Mucosa of descending colon (tissue), 3 donors: Measurements from ENCODE around the gene LTA. TPM values are rescaled to one million over a fixed set of nuclear protein-coding genes. Genes with fewer than 3 reads are reported as not detected.

ENCODE experiments used
- ATAC-seq: fragments of 200-7000 bp; cut with Tn5 transposase; one replicate; pipeline ENCODE4 v1.9.1; 2020; ENCODE audit warnings: mild to moderate bottlenecking, moderate library complexity
- DNase-seq, 3 donors: peaks; one replicate each; pipeline ENCODE4 v3.0.0-alpha.2; 2020
- H3K36me3 ChIP-seq: fragments of 200-600 bp; one replicate; pipeline ENCODE4 v1.8.0; 2021; ENCODE audit warnings: low read depth, mild to moderate bottlenecking
- H3K4me1 ChIP-seq: fragments of 200-600 bp; one replicate; pipeline ENCODE4 v1.8.0; 2021; ENCODE audit warnings: low read depth, mild to moderate bottlenecking
- H3K4me3 ChIP-seq: fragments of 200-600 bp; one replicate; pipeline ENCODE4 v1.8.0; 2021; ENCODE audit warnings: mild to moderate bottlenecking
- H3K9me3 ChIP-seq: fragments of 200-600 bp; one replicate; pipeline ENCODE4 v1.8.0; 2021; ENCODE audit warnings: mild to moderate bottlenecking
- CTCF ChIP-seq: fragments of 200-600 bp; IDR thresholded peaks from one replicate; pipeline ENCODE4 v1.8.0; 2022; ENCODE audit warnings: antibody characterized with exemption, mild to moderate bottlenecking
- intact Hi-C, 2 donors: fragments of 100-400 bp; cut with DNase I in 1 of 2; cut with micrococcal nuclease in 1 of 2; formaldehyde crosslinking; loops; one replicate each; pipeline versions ENCODE4 v1.11.0 to v1.11.1; 2022; cut with DNase I, micrococcal nuclease
- total RNA-seq, 3 donors: library from RNA; stranded (reverse); fragmentation: NEBNext Ultra II Directional in 2 of 3; extraction: Animal tissue kit (Norgen Biotek cat#: 25700) in 2 of 3; gene quantifications; one replicate each; pipeline versions ENCODE4 v1.2.1 to v1.2.4, GENCODE V29; 2021 to 2023
- donor health status: DM: no; HTN: no; CAD: no; lungs with moderate emphysema.
- donor health status: DM: no; HTN: no; CAD: no.
- donor health status: DM: no; HTN: yes; CAD: no.

LTA gene
- total RNA-seq, 3 donors from 2014 or later, result 0.20 to 0.22 TPM; not detected in 1

- no peaks in the 10 kb centered on the region for H3K36me3 ChIP-seq
- no peak for ATAC-seq
- no peak for TF ChIP-seq CTCF
- peaks cover 5% of the 10 kb centered on the region for H3K4me1 ChIP-seq
- intact Hi-C loops, result no loop called here
- no peak for DNase-seq
- H3K4me3 ChIP-seq, result peak overlapping the region; percentile 6
- no peaks in the 10 kb centered on the region for H3K9me3 ChIP-seq
Observed at GRCh38 chr6:31575952-31576685, 4.0 kb downstream of the LTA start.

- Histone ChIP-seq H3K36me3 (no peaks in the 10 kb centered on the region), H3K4me3 (no peak overlapping the region), H3K4me1 (peaks cover 5% of the 10 kb centered on the region), H3K9me3 (no peaks in the 10 kb centered on the region)
- DNase-seq (peak in 2 of 3 donors; percentile 43 to 76), ATAC-seq (peak; percentile 25)
- intact Hi-C loops, result no loop called here
- no peak for TF ChIP-seq CTCF
Observed at GRCh38 chr6:31576897-31577578, 4.9 kb downstream of the LTA start.

- H3K4me1 ChIP-seq, result peaks cover 5% of the 10 kb centered on the region
- no peak for TF ChIP-seq CTCF
- ATAC-seq (no peak), DNase-seq (no peak)
- no peaks in the 10 kb centered on the region for H3K36me3 ChIP-seq
- intact Hi-C loops, result no loop called here
- H3K4me3 ChIP-seq, result no peak overlapping the region
- no peaks in the 10 kb centered on the region for H3K9me3 ChIP-seq
Observed at GRCh38 chr6:31577579-31577966, 5.5 kb downstream of the LTA start.

- ATAC-seq, result no peak
- intact Hi-C loops, result no loop called here
- H3K9me3 ChIP-seq, result no peaks in the 10 kb centered on the region
- no peak for DNase-seq
- no peaks in the 10 kb centered on the region for H3K36me3 ChIP-seq
- H3K4me3 ChIP-seq, result no peak overlapping the region
- peaks cover 5% of the 10 kb centered on the region for H3K4me1 ChIP-seq
- no peak for TF ChIP-seq CTCF
Observed at GRCh38 chr6:31578184-31579118, 6.4 kb downstream of the LTA start.

- no peak for TF ChIP-seq CTCF
- no peaks in the 10 kb centered on the region for H3K36me3 ChIP-seq
- intact Hi-C loops, result no loop called here
- DNase-seq (no peak), ATAC-seq (no peak)
- H3K4me3 ChIP-seq, result no peak overlapping the region
- no peaks in the 10 kb centered on the region for H3K9me3 ChIP-seq
- H3K4me1 ChIP-seq, result peaks cover 5% of the 10 kb centered on the region
Observed at GRCh38 chr6:31579119-31579505, 7.0 kb downstream of the LTA start.
